OCI-LY7 (cell line): ENCODE results near the gene KAZN. TPM values are rescaled to one million over a fixed set of nuclear protein-coding genes. Genes with fewer than 3 reads are reported as not detected.

Source experiments
- BruUV-seq: library from RNA; stranded (reverse); fragments of 400-500 nt; replicated peaks from 2 replicates; lab custom pipeline; 2021; lab: Mats Ljungman, UMichigan
- CTCF ChIA-PET: fragments of 300-600 bp; sonication (Branson Sonifier 250); formaldehyde crosslinking; loops from one replicate; lab custom pipeline; 2022; ENCODE audit warnings: antibody characterized with exemption; ENCODE audit not compliant: unreplicated experiment; lab: Charles Lee
- POLR2A ChIA-PET: fragments of 300-600 bp; sonication (Branson Sonifier 250); formaldehyde crosslinking; loops from one replicate; lab custom pipeline; 2022; ENCODE audit warnings: antibody characterized with exemption; lab: Charles Lee
- DNase-seq: peaks from one replicate; pipeline ENCODE4 v3.0.0-alpha.2; 2015; ENCODE audit warnings: low spot score
- H2AFZ ChIP-seq: fragments of 200-600 bp; sonication (generic), shearing (Covaris generic); 2 replicates; pipeline ENCODE4 v1.6.1; 2014; ENCODE audit warnings: mild to moderate bottlenecking, antibody characterized with exemption, low read length, moderate library complexity
- H3K27ac ChIP-seq: fragments of 200-600 bp; sonication (generic); 2 replicates; pipeline ENCODE4 v1.5.1; 2014; ENCODE audit warnings: mixed run types, low read depth, mild to moderate bottlenecking, moderate library complexity, low read length, inconsistent platforms; ENCODE audit not compliant: poor library complexity, severe bottlenecking
- H3K36me3 ChIP-seq: fragments of 200-600 bp; sonication (generic); 2 replicates; pipeline ENCODE4 v1.6.1; 2014; ENCODE audit warnings: mild to moderate bottlenecking, antibody characterized with exemption, low read length, moderate library complexity, mixed read lengths; ENCODE audit not compliant: insufficient read depth
- H3K4me1 ChIP-seq: fragments of 200-600 bp; sonication (generic); 2 replicates; pipeline ENCODE4 v1.5.1; 2014; ENCODE audit warnings: mild to moderate bottlenecking, low read length; ENCODE audit not compliant: insufficient read depth, poor library complexity, severe bottlenecking
- H3K4me2 ChIP-seq: fragments of 200-600 bp; sonication (generic); 2 replicates; pipeline ENCODE4 v1.6.1; 2014; ENCODE audit warnings: mild to moderate bottlenecking, low read length
- H3K4me3 ChIP-seq: fragments of 200-600 bp; sonication (generic); 2 replicates; pipeline ENCODE4 v1.5.1; 2014; ENCODE audit warnings: mild to moderate bottlenecking, low read depth, low read length; ENCODE audit not compliant: poor library complexity, severe bottlenecking
- H3K79me2 ChIP-seq: fragments of 200-600 bp; sonication (generic); 2 replicates; pipeline ENCODE4 v1.6.1; 2016; ENCODE audit warnings: low read depth, mild to moderate bottlenecking, low read length, moderate library complexity, mixed read lengths; ENCODE audit not compliant: insufficient read depth
- H3K9me2 ChIP-seq: fragments of 200-600 bp; sonication (generic); 2 replicates; pipeline ENCODE4 v1.6.1; 2016; ENCODE audit warnings: mild to moderate bottlenecking, low read length, mixed read lengths; ENCODE audit not compliant: insufficient read depth
- H3K9me3 ChIP-seq: fragments of 200-600 bp; sonication (generic); 2 replicates; pipeline ENCODE4 v1.6.1; 2014; ENCODE audit warnings: mild to moderate bottlenecking, mixed run types, low read length, mixed read lengths
- H4K20me1 ChIP-seq: fragments of 200-600 bp; sonication (generic); 2 replicates; pipeline ENCODE4 v1.6.1; 2014; ENCODE audit warnings: mild to moderate bottlenecking, antibody characterized with exemption, low read length, moderate library complexity, mixed read lengths; ENCODE audit not compliant: insufficient read depth
- EZH2phosphoT487 ChIP-seq: fragments of 200-600 bp; sonication (generic); IDR thresholded peaks from 2 replicates; pipeline ENCODE4 v1.6.1; 2018; ENCODE audit warnings: low read depth, borderline replicate concordance, mild to moderate bottlenecking, mixed run types, antibody characterized with exemption, low read length, moderate library complexity, mixed read lengths
- intact Hi-C: fragments of 100-400 bp; cut with micrococcal nuclease; formaldehyde crosslinking; loops from one replicate; pipeline ENCODE4 v1.10.0; 2022; ENCODE audit not compliant: unreplicated experiment
- total RNA-seq, 2 experiments: library from RNA; depleted of rRNA in 1 of 2; stranded (reverse); fragments of >200 nt in 1 of 2; shearing (Covaris generic) in 1 of 2; gene quantifications; 2 replicates each; pipeline ENCODE4 v1.2.3, GENCODE V29; 2014 to 2022
- TF ChIP-seq, protein P1 (sequence below): fragments of 200-600 bp; sonication (generic); conservative IDR thresholded peaks from 2 replicates; pipeline ENCODE4 v1.5.1; 2014; ENCODE audit warnings: mild to moderate bottlenecking, antibody characterized with exemption, low read length, moderate library complexity, mixed read lengths

The KAZN gene
- total RNA-seq, 2 experiments from 2014 or later, result 0.40 to 2.4 TPM

DNA sequence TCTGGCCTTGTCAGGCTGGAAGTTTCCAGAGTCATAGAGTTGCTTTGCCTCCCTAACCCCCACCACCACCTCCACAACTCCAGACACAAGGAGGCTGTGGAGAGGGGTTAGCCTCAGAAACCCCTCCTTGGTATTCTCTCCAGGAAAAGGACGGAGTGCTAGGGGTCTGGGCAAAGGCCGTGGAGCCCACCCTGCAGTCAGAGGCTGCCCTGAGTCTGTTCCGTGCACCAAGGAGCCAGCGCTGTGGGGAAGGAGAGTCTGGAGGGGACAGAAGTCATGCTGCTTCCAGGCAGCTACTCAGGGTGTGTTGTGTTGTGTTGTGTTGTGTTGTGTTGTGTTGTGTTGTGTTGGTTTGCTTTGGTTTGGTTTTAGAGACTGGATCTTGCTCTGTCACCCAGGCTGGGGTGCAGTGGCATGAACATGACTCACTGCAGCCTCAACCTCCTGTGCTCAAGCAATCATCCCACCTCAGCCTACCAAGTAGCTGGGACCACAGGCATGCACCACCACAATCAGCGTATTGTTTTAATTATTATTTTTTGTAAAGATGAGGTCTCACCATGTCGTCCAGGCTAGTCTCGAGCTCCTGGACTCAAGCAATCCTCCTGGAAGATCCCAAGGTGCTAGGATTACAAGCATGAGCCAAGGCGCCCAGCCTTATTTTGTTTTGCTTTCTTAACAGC lies 432.9 kb downstream of the KAZN start:
- intact Hi-C loops, result loop anchor here (10.0 kb wide), 1 partner anchor 257 kb away; no protein-coding TSS in a partner anchor
- no peak overlapping the region for H2AFZ ChIP-seq
- H3K27ac ChIP-seq, result no peak overlapping the region
- no peaks in the 10 kb centered on the region for H4K20me1 ChIP-seq
- TF ChIP-seq EZH2phosphoT487, result no peak
- TF ChIP-seq, protein P1, sequence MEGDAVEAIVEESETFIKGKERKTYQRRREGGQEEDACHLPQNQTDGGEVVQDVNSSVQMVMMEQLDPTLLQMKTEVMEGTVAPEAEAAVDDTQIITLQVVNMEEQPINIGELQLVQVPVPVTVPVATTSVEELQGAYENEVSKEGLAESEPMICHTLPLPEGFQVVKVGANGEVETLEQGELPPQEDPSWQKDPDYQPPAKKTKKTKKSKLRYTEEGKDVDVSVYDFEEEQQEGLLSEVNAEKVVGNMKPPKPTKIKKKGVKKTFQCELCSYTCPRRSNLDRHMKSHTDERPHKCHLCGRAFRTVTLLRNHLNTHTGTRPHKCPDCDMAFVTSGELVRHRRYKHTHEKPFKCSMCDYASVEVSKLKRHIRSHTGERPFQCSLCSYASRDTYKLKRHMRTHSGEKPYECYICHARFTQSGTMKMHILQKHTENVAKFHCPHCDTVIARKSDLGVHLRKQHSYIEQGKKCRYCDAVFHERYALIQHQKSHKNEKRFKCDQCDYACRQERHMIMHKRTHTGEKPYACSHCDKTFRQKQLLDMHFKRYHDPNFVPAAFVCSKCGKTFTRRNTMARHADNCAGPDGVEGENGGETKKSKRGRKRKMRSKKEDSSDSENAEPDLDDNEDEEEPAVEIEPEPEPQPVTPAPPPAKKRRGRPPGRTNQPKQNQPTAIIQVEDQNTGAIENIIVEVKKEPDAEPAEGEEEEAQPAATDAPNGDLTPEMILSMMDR, result no peak
- peaks cover 16% of the 10 kb centered on the region for H3K4me1 ChIP-seq
- CTCF ChIA-PET, result no interaction called here
- H3K9me3 ChIP-seq, result no peaks in the 10 kb centered on the region
- no peaks in the 10 kb centered on the region for H3K9me2 ChIP-seq
- no peak overlapping the region for H3K4me3 ChIP-seq
- H3K36me3 ChIP-seq, result no peaks in the 10 kb centered on the region
- H3K4me2 ChIP-seq, result no peak overlapping the region
- H3K79me2 ChIP-seq, result no peaks in the 10 kb centered on the region
- BruUV-seq, result no TSS peak
- POLR2A ChIA-PET, result no interaction called here
- DNase-seq, result no peak

DNA sequence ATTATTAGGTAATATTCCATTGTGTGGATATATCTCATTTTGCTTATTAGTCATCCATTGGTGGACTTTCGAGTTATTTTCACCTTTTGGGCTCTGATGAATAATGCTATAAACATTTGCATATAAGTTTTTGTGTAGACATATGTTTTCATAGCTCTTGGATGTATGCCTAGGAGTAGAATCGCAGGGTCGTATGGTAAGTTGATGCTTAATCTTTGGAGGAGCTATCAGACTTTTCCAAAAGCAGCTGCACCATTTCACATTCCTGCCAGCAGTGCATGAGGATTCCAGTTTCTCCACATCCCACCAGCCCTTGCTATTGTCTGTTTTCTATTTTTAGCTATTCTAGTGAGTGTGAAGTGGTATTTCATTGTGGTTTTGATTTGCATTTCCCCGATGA lies 434.8 kb downstream of the KAZN start:
- Histone ChIP-seq H3K27ac (no peak overlapping the region), H4K20me1 (no peaks in the 10 kb centered on the region), H3K79me2 (no peaks in the 10 kb centered on the region), H3K36me3 (no peaks in the 10 kb centered on the region), H3K9me2 (no peaks in the 10 kb centered on the region), H3K9me3 (no peaks in the 10 kb centered on the region), H3K4me3 (no peak overlapping the region), H2AFZ (peak overlapping the region; percentile 88; the same call in 1 of the 2 replicates), H3K4me2 (peak overlapping the region; percentile 43; the same call in 1 of the 2 replicates), H3K4me1 (peaks cover 16% of the 10 kb centered on the region)
- no peak for TF ChIP-seq EZH2phosphoT487
- TF ChIP-seq, protein P1, result no peak
- no peak for DNase-seq
- BruUV-seq, result no TSS peak
- ChIA-PET POLR2A (no interaction called here), CTCF (no interaction called here)
- intact Hi-C loops, result loop anchor here (10.0 kb wide), 1 partner anchor 258 kb away; no protein-coding TSS in a partner anchor

DNA sequence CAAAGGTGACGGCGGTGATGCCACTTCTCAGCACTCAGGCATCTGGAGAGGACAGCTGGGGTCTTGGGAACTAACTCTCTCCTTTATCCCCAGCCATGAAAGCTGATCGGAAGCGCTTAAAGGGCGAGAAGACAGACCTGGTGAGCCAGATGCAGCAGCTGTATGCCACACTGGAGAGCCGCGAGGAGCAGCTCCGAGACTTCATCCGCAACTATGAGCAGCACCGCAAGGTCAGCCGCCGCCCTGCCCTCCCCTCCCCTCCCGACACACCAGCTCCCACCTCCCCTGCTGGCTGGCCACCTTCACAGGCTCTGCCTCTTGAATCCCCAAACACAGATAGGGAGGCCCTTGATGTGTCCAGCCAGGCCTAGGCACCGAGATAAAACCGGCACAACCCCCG lies 436.2 kb downstream of the KAZN start:
- intact Hi-C loops, result loop anchor here (10.0 kb wide), 1 partner anchor 260 kb away; no protein-coding TSS in a partner anchor
- H3K9me3 ChIP-seq, result no peaks in the 10 kb centered on the region
- no peaks in the 10 kb centered on the region for H4K20me1 ChIP-seq
- BruUV-seq, result no TSS peak
- TF ChIP-seq, protein P1, result no peak
- TF ChIP-seq EZH2phosphoT487, result no peak
- no peak for DNase-seq
- H3K36me3 ChIP-seq, result no peaks in the 10 kb centered on the region
- no peaks in the 10 kb centered on the region for H3K79me2 ChIP-seq
- ChIA-PET POLR2A (no interaction called here), CTCF (no interaction called here)
- H3K27ac ChIP-seq, result no peak overlapping the region
- H3K4me1 ChIP-seq, result peaks cover 16% of the 10 kb centered on the region
- H2AFZ ChIP-seq, result no peak overlapping the region; the same call in 1 of the 2 replicates
- no peak overlapping the region for H3K4me2 ChIP-seq
- H3K9me2 ChIP-seq, result no peaks in the 10 kb centered on the region
- H3K4me3 ChIP-seq, result no peak overlapping the region
